Measurements from ENCODE around the gene P3H4. TPM values are rescaled to one million over a fixed set of nuclear protein-coding genes. Genes with fewer than 3 reads are reported as not detected.
A peak's percentile ranks its signal among the peaks of the same experiment; 100 is the strongest.

P3H4 gene
- total and polyA plus RNA-seq, 10 of the 15 experiments (the other 5 are each of a cell fraction or from before 2014, with no cell fraction given) = 0.32 to 1.1 (median 0.64) TPM; not detected in 1

DNA sequence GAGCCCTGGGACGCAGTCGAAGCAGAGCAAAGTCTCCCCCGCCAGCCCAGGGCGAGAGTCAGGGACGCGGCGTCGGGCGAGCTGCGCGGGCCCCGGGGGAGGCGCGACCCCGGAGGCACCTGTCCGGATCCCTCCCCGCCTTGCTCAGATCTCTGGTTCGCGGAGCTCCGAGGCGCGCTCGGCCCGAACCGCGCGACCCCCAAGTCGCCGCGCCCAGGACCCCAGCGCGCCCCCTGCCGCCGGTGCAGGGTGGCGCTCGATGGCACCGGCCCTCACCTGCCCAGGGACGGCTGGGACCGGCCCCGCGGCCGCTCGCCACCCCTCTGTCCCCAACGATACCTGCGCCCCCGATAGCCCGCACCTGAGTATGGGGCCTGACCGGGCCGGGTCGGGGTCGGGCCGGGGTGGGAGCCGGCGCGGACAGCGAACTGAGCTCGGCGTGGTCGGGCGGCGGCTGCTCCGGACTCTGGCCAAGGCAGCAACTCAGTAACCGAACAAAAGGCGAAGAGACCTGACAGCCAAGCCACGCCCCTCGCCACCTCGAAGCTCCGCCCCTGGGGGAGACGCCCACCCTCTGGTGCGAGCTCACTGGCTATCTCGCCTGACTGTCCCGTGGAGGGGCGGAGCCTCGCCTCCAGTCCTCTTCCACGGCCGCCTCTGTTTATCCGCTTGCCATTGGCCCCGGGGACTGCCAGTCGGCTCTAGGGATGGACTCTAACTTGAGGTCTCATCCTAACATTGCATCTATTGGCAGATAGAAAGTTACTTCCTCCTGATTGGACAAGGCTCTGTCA lies 25.3 kb downstream of the P3H4 start, which contains the start of gene JUP (continued):
- TF ChIP-seq ZNF687 (IDR thresholded peaks at IDR 0.05) (peak; percentile 45; the same call in 1 of the 2 replicates), NR2C2 (IDR thresholded peaks at IDR 0.05; ENCODE audit: borderline replicate concordance, control insufficient read depth, insufficient read length, low read depth) (no peak), EZH2 (IDR thresholded peaks at IDR 0.05; ENCODE audit: borderline replicate concordance, control insufficient read depth, low read depth, low read length) (no peak), NFXL1 (IDR thresholded peaks at IDR 0.05; ENCODE audit: borderline replicate concordance) (no peak), DPF2 (IDR thresholded peaks at IDR 0.05) (peak; percentile 97), PAX8 (IDR thresholded peaks at IDR 0.05) (no peak), TCF12 (IDR thresholded peaks at IDR 0.05; ENCODE audit: low read depth, low read length) (no peak), SMAD1 (IDR thresholded peaks at IDR 0.05; ENCODE audit: low read depth, partially characterized antibody) (no peak), RFX5 (IDR thresholded peaks at IDR 0.05; ENCODE audit: low read depth, low read length) (peak; percentile 14; the same call in 1 of the 2 replicates), POU2F2 (IDR thresholded peaks at IDR 0.05; ENCODE audit: borderline replicate concordance, low read depth, low read length) (no peak), FOXM1 (IDR thresholded peaks at IDR 0.05; ENCODE audit: low read depth, low read length) (no peak), SP1 (IDR thresholded peaks at IDR 0.05; ENCODE audit: low read depth, low read length) (peak; percentile 98), CBX3 (IDR thresholded peaks at IDR 0.05; ENCODE audit: borderline replicate concordance, low read depth) (no peak), ZNF207 (IDR thresholded peaks at IDR 0.05; ENCODE audit: borderline replicate concordance) (no peak), CEBPB (IDR thresholded peaks at IDR 0.05; ENCODE audit: borderline replicate concordance in 1 of 2, low read depth in 2 of 2, low read length in 2 of 2) (no peak), TCF7 (IDR thresholded peaks at IDR 0.05; ENCODE audit: borderline replicate concordance) (no peak), IRF3 (IDR thresholded peaks at IDR 0.05) (peak; percentile 92), SKIL (IDR thresholded peaks at IDR 0.05; ENCODE audit: low read depth, poor library complexity, severe bottlenecking) (no peak)
- TF ChIP-seq, protein P1, sequence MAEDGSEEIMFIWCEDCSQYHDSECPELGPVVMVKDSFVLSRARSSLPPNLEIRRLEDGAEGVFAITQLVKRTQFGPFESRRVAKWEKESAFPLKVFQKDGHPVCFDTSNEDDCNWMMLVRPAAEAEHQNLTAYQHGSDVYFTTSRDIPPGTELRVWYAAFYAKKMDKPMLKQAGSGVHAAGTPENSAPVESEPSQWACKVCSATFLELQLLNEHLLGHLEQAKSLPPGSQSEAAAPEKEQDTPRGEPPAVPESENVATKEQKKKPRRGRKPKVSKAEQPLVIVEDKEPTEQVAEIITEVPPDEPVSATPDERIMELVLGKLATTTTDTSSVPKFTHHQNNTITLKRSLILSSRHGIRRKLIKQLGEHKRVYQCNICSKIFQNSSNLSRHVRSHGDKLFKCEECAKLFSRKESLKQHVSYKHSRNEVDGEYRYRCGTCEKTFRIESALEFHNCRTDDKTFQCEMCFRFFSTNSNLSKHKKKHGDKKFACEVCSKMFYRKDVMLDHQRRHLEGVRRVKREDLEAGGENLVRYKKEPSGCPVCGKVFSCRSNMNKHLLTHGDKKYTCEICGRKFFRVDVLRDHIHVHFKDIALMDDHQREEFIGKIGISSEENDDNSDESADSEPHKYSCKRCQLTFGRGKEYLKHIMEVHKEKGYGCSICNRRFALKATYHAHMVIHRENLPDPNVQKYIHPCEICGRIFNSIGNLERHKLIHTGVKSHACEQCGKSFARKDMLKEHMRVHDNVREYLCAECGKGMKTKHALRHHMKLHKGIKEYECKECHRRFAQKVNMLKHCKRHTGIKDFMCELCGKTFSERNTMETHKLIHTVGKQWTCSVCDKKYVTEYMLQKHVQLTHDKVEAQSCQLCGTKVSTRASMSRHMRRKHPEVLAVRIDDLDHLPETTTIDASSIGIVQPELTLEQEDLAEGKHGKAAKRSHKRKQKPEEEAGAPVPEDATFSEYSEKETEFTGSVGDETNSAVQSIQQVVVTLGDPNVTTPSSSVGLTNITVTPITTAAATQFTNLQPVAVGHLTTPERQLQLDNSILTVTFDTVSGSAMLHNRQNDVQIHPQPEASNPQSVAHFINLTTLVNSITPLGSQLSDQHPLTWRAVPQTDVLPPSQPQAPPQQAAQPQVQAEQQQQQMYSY (CRISPR knock-in tag; IDR thresholded peaks at IDR 0.05) = no peak

All from GM12878 (cell line).